Activated B cell treated with CpG ODN at 0.5 μM for 24 hours (primary cell): ENCODE measurements around the gene MB. TPM values are rescaled to one million over a fixed set of nuclear protein-coding genes. Genes with fewer than 3 reads are reported as not detected.

Experiments used
- ATAC-seq: fragments of 200-7000 bp; cut with Tn5 transposase; one replicate; pipeline ENCODE4 v1.10.0; 2021; ENCODE audit warnings: low read depth, mild to moderate bottlenecking, moderate library complexity
- CTCF ChIA-PET: fragments of 350-600 bp; sonication (Branson Sonifier 250); formaldehyde crosslinking; loops from one replicate; lab custom pipeline; 2021; ENCODE audit warnings: antibody characterized with exemption; lab: Charles Lee
- POLR2A ChIA-PET: fragments of 350-600 bp; sonication (Branson Sonifier 250); formaldehyde crosslinking; loops from one replicate; lab custom pipeline; 2021; ENCODE audit warnings: antibody characterized with exemption; lab: Charles Lee
- DNase-seq: peaks from one replicate; pipeline ENCODE4 v3.0.0; 2022
- H3K27ac Mint-ChIP-seq: one replicate; pipeline ENCODE4 v1.8.0; 2020; ENCODE audit warnings: mixed read lengths
- H3K27me3 Mint-ChIP-seq: one replicate; pipeline ENCODE4 v1.8.0; 2021; ENCODE audit warnings: mixed read lengths
- H3K36me3 Mint-ChIP-seq: one replicate; pipeline ENCODE4 v1.8.0; 2021; ENCODE audit warnings: low read depth, mixed read lengths
- H3K4me1 Mint-ChIP-seq: one replicate; pipeline ENCODE4 v1.8.0; 2021; ENCODE audit warnings: mixed read lengths
- H3K4me3 Mint-ChIP-seq: one replicate; pipeline ENCODE4 v1.8.0; 2020; ENCODE audit warnings: mild to moderate bottlenecking, mixed read lengths
- H3K9me3 Mint-ChIP-seq: one replicate; pipeline ENCODE4 v1.8.0; 2020; ENCODE audit warnings: mixed read lengths
- CTCF ChIP-seq: fragments of 200-600 bp; IDR thresholded peaks from one replicate; pipeline ENCODE4 v1.8.0; 2022; ENCODE audit warnings: antibody characterized with exemption, mild to moderate bottlenecking
- intact Hi-C: fragments of 100-400 bp; cut with micrococcal nuclease; formaldehyde crosslinking; loops from one replicate; pipeline ENCODE4 v1.15.1; 2024
- total RNA-seq: library from RNA; stranded (reverse); gene quantifications from 2 replicates; pipeline ENCODE4 v1.2.3, GENCODE V29; 2022

Gene MB
- total RNA-seq, 1 donor from 2014 or later: not detected

GRCh38 chr22:35592418-35592967, 24.6 kb downstream of the MB start:
- no peak for ATAC-seq
- CTCF ChIA-PET: interaction anchor here (1.7 kb wide), 1 partner anchor 9 kb away, joined by 4 read pairs; no protein-coding TSS in a partner anchor
- Mint-ChIP-seq H3K36me3 (no peaks in the 10 kb centered on the region), H3K4me3 (no peak overlapping the region), H3K9me3 (no peaks in the 10 kb centered on the region), H3K27ac (no peak overlapping the region), H3K4me1 (no peaks in the 10 kb centered on the region), H3K27me3 (peaks cover 17% of the 10 kb centered on the region)
- no peak for DNase-seq
- POLR2A ChIA-PET: no interaction called here
- intact Hi-C loops: no loop called here
- TF ChIP-seq CTCF: no peak

GRCh38 chr22:35591714-35592417, 25.3 kb downstream of the MB start:
- CTCF ChIA-PET: interaction anchor here (1.7 kb wide), 1 partner anchor 9 kb away, joined by 4 read pairs; no protein-coding TSS in a partner anchor
- no peak overlapping the region for H3K4me3 Mint-ChIP-seq
- H3K36me3 Mint-ChIP-seq: no peaks in the 10 kb centered on the region
- peaks cover 17% of the 10 kb centered on the region for H3K27me3 Mint-ChIP-seq
- ATAC-seq: no peak
- POLR2A ChIA-PET: no interaction called here
- no peak overlapping the region for H3K27ac Mint-ChIP-seq
- intact Hi-C loops: no loop called here
- no peak for TF ChIP-seq CTCF
- no peaks in the 10 kb centered on the region for H3K4me1 Mint-ChIP-seq
- no peaks in the 10 kb centered on the region for H3K9me3 Mint-ChIP-seq
- DNase-seq: no peak

GRCh38 chr22:35590634-35591295, 26.4 kb downstream of the MB start:
- H3K4me3 Mint-ChIP-seq: no peak overlapping the region
- ATAC-seq: no peak
- peaks cover 13% of the 10 kb centered on the region for H3K27me3 Mint-ChIP-seq

GRCh38 chr22:35589756-35590093, 27.4 kb downstream of the MB start:
- POLR2A ChIA-PET: no interaction called here
- CTCF ChIA-PET: no interaction called here
- intact Hi-C loops: no loop called here
- Mint-ChIP-seq H3K4me3 (no peak overlapping the region), H3K36me3 (no peaks in the 10 kb centered on the region), H3K27me3 (peaks cover 13% of the 10 kb centered on the region), H3K27ac (no peak overlapping the region), H3K4me1 (no peaks in the 10 kb centered on the region), H3K9me3 (no peaks in the 10 kb centered on the region)
- TF ChIP-seq CTCF: no peak
- ATAC-seq (no peak), DNase-seq (no peak)

More at GRCh38 chr22:35590634-35591295, 26.4 kb downstream of the MB start:
- Mint-ChIP-seq H3K36me3 (no peaks in the 10 kb centered on the region), H3K27ac (no peak overlapping the region), H3K4me1 (no peaks in the 10 kb centered on the region), H3K9me3 (no peaks in the 10 kb centered on the region)
- no peak for TF ChIP-seq CTCF
- intact Hi-C loops: no loop called here
- ChIA-PET CTCF (no interaction called here), POLR2A (no interaction called here)
- DNase-seq: no peak

GRCh38 chr22:35589071-35589755, 27.9 kb downstream of the MB start:
- CTCF ChIA-PET: no interaction called here
- H3K4me3 Mint-ChIP-seq: no peak overlapping the region
- no peaks in the 10 kb centered on the region for H3K9me3 Mint-ChIP-seq
- TF ChIP-seq CTCF: no peak
- POLR2A ChIA-PET: no interaction called here
- intact Hi-C loops: no loop called here
- H3K27me3 Mint-ChIP-seq: peaks cover 13% of the 10 kb centered on the region
- no peak for ATAC-seq
- no peak overlapping the region for H3K27ac Mint-ChIP-seq
- H3K4me1 Mint-ChIP-seq: no peaks in the 10 kb centered on the region
- no peaks in the 10 kb centered on the region for H3K36me3 Mint-ChIP-seq
- no peak for DNase-seq
